GM12864 (cell line): Measurements from ENCODE around the gene AXIN2.
"Not testable (repeated sequence)": the region's sequence is repeated elsewhere in the genome, so short reads cannot be mapped to it uniquely, and the experiment has no call there.

Experiments used
- DNase-seq: peaks from one replicate; pipeline ENCODE4 v3.0.0-alpha.2; 2011; ENCODE audit warnings: low read depth
- H3K4me3 ChIP-seq: 2 replicates; pipeline ENCODE4 v1.5.1; 2011; ENCODE audit warnings: mild to moderate bottlenecking, low read depth, low read length, control low read depth
- CTCF ChIP-seq: IDR thresholded peaks from 2 replicates; pipeline ENCODE4 v1.5.1; 2011; ENCODE audit warnings: low read depth, mild to moderate bottlenecking, moderate library complexity, low read length, control low read depth, inconsistent platforms; ENCODE audit errors: missing control alignments

Gene AXIN2

GRCh38 chr17:65530523-65531255 is 30.8 kb downstream of the AXIN2 start:
- TF ChIP-seq CTCF: no peak
- no peak for DNase-seq
- H3K4me3 ChIP-seq: no peak overlapping the region

DNA sequence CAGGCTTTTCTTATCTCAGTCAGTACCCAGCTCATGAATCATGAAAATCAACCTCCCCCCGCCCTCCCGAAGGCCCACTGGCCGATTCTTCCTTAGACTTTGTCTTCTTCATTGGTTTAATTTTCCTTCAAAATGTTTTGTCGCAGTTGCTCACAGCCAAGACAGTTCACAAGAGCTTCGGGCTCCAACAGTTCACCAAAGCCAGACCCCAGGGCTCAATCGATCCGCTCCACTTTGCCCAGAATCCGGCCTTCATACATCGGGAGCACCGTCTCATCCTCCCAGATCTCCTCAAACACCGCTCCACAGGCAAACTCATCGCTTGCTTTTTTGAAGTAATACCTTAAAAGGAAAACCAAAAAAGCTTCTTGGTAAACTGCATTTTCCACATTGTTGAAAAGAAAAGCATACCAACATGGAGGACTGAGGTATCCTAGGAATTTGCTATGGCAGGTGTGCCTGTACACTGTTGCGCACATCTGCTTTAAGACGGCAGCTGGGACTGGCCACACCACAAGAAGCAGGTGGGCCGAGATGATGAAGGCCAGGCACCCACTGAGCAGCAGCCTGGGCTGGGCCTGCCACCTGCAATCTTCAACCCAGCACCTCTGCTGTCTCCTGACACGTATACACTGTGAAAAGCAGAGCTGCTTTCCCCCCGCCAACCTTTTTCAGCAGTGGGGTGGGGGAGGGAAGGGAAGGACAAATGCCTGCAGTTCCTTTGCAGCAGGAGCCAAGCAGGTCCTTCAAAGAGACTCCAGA is 31.5 kb downstream of the AXIN2 start:
- H3K4me3 ChIP-seq: no peak overlapping the region
- DNase-seq: no peak
- no peak for TF ChIP-seq CTCF

GRCh38 chr17:65529040-65529633 is 32.3 kb downstream of the AXIN2 start:
- DNase-seq: no peak
- no peak overlapping the region for H3K4me3 ChIP-seq
- TF ChIP-seq CTCF: no peak

- no peak for DNase-seq
- H3K4me3 ChIP-seq: no peak overlapping the region
- TF ChIP-seq CTCF: no peak
Observed at GRCh38 chr17:65527857-65528591, 33.4 kb downstream of the AXIN2 start.

GRCh38 chr17:65527381-65527780 is 34.1 kb downstream of the AXIN2 start:
- TF ChIP-seq CTCF: no peak
- H3K4me3 ChIP-seq: no peak overlapping the region
- DNase-seq: no peak

- not testable (repeated sequence) for DNase-seq, H3K4me3 ChIP-seq
Observed at GRCh38 chr17:65526854-65527253, 34.6 kb downstream of the AXIN2 start.
